HG03108 (cell line): ENCODE measurements around the gene SYTL3.

Experiments
- ATAC-seq: cut with Tn5 transposase; IDR thresholded peaks from one replicate; pipeline ENCODE4 v1.9.1; 2021; ENCODE audit warnings: moderate library complexity; ENCODE audit not compliant: unreplicated experiment

SYTL3 gene

GRCh38 chr6:158756977-158757752 lies 107.3 kb downstream of the SYTL3 start:
- ATAC-seq, result no peak

DNA sequence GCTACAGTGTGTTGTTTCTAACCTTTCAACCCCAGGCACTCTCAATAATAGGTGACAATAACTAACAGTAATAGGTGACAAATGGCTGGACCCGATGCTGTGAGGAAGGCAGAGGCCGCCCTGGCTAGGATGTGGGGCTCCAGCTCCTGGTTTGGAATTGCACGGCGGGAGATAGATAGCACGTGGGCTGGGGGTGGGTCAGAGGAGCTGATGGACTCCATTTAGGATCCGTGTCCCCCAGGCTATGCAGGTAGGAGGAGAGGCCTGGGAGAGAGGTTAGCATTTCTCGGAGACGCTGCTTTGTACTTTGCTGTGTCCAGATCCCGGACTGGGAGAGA lies 107.9 kb downstream of the SYTL3 start:
- no peak for ATAC-seq

DNA sequence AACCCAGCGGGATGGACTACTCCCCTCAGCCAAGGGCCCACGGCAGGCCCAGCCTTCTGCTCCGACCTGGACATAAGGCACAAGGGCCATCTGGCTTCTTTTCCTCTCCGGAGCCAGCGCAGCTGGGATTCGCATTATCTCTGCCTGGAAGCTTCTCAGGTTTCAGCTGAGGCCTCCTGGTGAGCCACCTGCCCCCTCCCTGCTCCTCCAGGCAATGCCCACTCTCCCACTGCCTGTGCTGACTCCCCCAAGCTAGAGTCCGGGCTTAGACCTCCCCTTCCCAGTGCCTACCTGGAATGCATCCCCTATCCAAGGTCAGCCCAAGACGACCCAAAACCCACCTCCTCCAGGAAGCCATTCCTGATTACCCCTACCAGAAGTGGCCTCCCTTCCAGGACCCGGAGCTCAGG lies 108.6 kb downstream of the SYTL3 start:
- ATAC-seq, result no peak

DNA sequence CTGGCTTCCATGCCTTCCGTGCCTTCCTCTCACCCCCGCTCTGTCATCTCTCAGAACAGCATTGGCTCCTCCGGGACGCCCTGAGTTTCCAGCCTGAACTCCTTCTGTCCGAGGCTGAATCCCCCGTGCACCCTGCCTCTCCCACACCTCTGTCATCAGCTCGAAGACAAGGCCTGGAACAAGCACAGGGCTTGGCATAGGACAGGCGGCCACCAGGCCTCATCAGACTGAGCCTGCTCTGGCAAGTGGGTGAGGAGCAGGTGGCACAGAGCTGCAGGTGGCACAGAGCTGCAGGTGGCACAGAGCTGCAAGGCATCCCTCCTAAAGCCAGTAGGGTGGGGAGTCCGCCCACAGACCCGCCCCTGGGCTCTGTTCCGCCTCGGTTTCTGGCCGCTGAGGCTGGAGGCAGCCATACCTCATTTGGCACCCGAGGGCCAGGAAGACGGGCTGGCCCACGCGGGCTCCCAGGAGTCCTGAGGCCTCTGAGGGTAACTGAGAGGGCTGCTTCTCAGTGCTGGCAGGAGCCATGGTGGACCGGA lies 109.2 kb downstream of the SYTL3 start:
- ATAC-seq, result no peak

DNA sequence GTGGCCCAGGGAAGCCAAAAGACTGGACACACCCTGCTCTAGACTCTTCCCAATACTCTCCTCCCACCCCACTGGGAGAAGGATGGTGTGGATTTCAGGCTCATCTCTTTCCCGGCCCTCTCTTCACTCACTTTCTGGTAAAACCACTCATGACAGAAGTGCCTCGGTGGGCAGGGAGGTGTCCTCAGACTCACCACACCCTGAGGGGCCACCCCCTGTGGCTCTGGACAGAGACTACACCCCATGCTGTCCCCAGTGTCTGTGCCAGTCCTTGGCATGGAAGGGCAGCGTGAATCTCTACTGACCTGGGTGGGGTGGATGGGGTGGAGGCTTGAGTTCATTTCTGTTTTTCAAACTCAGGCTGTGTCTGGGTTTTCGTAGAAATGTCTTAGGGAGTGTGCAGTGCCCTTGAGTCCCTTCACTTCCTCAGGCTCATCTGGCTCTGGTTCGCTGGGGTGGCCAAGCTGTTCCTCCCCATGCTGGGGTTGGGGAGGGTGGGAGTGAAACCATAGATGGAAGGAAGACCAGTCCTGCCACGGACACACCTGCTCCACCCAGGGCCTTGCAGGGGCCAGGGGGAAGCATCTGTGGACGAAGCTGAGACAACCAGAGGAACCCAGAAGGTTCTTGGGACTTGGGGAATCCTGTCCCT lies 110.2 kb downstream of the SYTL3 start:
- ATAC-seq, result no peak

GRCh38 chr6:158760618-158761250 lies 110.9 kb downstream of the SYTL3 start:
- ATAC-seq, result no peak

DNA sequence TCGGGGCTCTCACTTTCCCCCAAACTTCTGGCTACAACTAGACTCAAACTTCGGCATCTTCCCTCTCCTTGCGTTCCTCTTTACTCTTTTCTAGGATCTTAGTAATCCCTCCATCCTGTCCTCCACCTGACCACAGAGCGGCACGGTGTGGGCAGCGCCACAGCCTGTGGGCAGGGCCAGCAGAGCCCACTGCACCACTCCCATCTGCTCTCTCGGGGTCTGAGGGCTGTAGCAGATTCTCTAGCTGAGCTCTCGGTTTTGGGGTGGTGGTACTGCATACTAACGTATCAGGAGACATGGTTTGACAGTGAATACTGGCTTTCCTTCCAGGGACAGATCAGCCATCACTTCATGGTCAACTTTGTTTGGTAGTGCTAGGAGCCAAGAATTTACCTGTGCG lies 111.9 kb downstream of the SYTL3 start:
- no peak for ATAC-seq

GRCh38 chr6:158762787-158763433 lies 113.1 kb downstream of the SYTL3 start:
- no peak for ATAC-seq

DNA sequence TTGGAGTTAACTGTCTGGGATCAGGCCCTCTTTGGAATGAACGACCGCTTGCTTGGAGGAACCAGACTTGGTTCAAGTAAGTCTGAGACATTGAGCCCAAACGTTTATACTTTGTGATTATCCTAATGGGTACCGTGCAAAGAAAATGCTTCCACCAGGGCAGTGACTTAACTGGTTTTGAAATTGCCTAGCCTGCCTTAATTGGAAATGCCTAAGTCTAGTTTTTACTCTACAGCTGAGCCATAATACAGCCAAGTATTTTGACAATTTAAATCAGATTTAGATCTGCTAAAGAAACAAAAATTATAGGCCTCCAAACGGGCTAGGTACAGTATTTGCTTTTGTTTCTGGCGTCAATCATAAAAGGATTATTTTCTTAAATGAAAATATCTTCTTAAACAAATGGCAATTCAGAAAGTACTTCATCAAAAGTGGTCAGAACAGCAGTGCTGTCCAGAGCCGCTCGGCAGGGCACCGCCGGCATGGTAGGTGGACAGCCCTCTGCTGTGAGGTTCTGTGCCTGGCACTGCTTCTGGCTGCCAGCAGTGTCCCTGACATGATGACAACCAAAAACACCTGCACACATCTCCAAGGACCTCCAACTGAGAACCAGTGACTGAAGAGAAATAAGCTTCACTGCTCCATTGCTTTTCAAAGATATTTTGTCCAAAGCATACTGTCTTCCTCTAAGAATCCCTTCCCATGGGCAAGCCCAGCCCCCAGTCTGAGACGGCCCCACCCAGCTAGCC lies 113.8 kb downstream of the SYTL3 start:
- no peak for ATAC-seq

DNA sequence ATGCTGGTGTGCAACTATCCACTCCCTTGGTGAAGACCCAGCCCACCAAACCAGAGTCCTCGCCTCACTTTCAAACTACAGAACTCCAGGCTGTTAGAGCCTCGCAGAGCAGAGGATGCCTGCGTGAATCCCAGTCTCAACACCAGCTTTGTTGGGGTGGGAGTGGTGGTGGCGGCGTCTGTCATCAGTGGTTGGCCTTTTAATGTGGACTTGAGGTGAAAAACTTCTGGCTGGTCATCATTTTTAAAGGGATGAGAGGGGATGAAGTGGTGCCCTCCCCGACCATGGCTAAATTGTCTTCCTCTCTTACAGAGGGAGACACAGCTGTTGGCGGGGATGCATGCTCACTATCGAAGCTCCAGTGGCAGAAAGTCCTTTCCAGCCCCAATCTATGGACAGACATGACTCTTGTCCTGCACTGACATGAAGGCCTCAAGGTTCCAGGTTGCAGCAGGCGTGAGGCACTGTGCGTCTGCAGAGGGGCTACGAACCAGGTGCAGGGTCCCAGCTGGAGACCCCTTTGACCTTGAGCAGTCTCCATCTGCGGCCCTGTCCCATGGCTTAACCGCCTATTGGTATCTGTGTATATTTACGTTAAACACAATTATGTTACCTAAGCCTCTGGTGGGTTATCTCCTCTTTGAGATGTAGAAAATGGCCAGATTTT lies 114.5 kb downstream of the SYTL3 start:
- ATAC-seq, result no peak

- ATAC-seq, result no peak
Observed at GRCh38 chr6:158764926-158765325, 115.1 kb downstream of the SYTL3 start.

DNA sequence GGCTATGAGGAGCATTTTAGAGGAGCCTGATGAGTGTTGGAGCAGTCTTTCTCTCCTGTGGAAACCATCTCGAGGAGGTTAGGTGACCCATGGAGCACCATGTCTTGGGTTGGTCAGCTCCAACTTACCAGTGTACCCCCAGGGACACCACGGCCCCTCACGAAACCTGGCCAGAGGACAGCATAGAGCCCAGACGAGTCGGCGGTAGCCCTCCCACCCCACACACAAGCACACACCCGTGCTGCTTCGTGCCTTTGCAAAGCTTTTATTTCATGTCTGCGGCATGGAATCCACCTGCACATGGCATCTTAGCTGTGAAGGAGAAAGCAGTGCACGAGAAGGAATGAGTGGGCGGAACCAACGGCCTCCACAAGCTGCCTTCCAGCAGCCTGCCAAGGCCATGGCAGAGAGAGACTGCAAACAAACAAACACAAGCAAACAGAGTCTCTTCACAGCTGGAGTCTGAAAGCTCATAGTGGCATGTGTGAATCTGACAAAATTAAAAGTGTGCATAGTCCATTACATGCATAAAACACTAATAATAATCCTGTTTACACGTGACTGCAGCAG lies 115.7 kb downstream of the SYTL3 start:
- no peak for ATAC-seq

GRCh38 chr6:158766621-158767455 lies 117.0 kb downstream of the SYTL3 start:
- no peak for ATAC-seq

GRCh38 chr6:158767709-158768108 lies 117.9 kb downstream of the SYTL3 start:
- ATAC-seq, result no peak

GRCh38 chr6:158768436-158768835 lies 118.6 kb downstream of the SYTL3 start:
- ATAC-seq, result no peak

DNA sequence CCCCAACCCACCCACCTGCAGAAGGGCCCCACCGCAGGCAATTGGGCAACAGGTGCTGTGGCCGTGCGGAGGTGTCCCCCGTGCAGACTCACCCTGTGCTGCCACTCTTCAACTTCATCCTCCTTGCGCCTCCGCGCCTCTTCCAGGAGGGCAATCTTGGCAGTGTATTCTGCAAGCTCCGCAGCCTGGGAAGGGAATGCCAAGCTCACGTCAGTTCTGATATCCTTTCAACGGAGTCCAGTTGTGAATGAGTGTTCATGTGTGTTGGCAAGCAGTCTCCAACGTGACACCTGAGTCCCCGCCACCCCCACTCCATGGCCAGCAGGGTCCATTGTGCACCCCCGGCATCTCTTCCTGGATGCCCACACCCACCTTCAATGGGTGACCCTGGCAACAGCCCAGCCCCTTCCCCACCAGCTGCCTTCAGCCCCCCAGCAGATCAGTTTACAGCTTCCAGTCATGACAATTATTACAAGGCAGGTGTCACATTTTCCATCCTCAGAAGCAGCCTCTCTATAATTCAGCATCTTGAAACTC lies 119.4 kb downstream of the SYTL3 start:
- no peak for ATAC-seq

GRCh38 chr6:158769771-158770432 lies 120.0 kb downstream of the SYTL3 start:
- ATAC-seq, result no peak
